Activated T-cell treated with anti-CD3 and anti-CD28 coated beads for 1 hour (primary cell): ENCODE results near the gene KTN1.

Experiments
- DNase-seq: peaks from one replicate; pipeline ENCODE4 v3.0.0-alpha.2; 2020; ENCODE audit warnings: low read depth

The KTN1 gene

DNA sequence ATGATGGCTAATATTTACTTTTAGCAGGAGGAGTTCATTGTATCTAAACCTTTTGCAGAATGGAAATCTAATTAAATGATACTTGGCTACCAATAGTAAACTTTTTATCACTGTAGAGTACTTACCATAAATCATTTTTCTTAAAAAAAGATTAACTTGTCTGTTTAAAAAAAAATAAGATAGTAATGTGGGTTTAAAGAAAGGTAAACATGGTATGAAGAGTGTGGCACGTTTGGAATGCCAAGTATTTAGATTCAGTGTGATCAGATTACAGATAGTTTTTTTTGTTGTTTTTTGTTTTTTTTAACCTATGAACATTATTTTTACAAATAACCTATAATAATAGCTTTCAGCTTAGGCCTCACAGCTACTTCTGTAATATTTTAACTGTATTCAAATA is 25.8 kb downstream of the KTN1 start:
- DNase-seq = no peak

DNA sequence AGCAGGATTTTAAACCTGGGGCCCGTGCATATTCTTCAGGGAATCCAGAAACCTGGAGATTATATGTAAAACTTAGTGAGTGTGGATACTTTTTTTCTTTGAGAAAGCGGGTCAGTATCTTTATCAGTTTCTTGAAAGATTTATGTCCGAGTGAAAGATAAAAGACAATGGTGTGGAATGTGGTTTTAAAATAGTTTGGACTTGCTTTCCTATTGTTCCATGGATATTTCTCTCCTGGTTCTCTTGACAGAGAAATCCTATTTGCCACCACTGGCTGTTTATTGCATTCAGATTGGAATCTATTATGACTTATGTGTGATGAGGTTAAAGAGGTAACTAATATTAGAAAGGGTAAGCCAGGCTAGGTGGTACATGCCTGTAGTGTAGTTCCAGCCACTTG is 27.4 kb downstream of the KTN1 start:
- no peak for DNase-seq

DNA sequence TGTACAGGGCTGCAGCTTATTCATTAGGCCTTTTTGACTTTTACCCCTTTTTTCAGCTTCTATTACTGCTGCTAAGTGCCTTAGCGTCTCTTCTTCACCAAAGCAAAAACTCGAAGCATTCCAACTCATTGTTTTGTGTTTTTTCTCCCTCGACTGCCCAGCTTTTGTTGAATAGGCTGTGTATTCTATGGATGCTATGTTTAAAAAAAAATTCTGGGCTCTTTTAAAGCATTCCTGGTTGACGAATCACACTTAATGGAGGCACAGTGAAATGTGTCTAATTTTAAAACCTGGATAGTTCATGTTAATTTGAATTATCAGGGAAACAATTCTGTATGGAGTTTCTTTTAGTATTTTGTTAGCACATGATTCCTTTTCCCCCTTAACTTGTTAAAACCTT is 29.7 kb downstream of the KTN1 start:
- no peak for DNase-seq

DNA sequence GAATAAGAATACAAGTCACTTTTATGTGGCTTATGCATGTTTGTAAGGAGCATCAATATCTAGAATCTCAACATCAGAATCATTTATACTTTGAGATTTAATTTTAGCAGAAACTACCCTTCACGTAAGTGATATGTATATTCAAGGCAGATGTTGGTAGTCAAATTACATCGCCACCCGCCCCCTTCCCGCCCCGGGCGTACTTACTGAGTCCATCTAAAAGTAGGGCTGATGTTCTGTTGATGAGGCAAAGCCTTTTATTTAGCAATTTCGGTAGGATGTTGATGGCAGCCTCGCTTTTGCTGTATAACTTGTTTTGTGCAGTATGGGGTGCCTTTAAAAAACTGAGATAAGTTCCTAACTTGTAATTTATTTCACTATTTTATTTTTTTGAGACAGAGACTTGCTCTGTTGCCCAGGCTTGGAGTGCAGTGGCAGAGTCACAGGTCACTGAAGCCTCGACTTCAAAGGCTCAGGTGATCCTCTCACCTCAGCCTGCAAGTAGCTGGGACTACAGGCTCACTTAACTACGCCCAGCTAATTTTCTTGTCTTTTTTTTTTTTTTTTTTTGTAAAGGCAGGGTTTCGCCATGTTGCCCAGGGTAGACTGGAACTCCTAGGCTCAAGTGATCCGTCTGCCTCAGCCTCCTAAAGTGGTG is 30.8 kb downstream of the KTN1 start:
- no peak for DNase-seq

DNA sequence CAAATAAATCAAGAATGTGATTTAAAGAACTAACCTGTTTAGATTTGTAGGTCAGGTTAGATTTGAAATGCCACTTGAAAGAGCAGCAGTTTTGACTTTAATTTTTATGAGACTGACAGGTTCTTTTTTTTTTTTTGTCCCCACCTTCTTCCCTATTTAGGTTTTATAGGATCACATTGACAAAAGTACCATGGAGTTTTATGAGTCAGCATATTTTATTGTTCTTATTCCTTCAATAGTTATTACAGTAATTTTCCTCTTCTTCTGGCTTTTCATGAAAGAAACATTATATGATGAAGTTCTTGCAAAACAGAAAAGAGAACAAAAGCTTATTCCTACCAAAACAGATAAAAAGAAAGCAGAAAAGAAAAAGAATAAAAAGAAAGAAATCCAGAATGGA is 31.9 kb downstream of the KTN1 start:
- DNase-seq = no peak

DNA sequence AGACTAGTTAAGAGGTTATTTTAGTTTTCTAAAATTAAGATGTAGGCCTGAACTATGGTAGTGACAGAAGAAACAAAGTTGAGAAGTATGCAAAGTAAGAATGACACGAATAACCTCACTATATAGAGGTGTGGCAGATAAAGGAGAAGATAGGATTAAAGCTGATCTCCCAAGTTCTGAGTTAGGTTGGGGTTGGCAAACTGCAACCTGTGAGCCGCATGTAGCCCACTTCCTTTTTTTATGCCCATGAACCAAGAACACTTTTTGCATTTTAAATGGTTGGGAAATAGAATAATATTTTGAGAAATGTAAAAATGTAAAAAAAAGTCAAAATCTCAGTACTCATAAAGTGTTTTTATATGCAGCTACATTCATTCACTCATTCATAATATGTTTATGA is 34.3 kb downstream of the KTN1 start:
- no peak for DNase-seq

DNA sequence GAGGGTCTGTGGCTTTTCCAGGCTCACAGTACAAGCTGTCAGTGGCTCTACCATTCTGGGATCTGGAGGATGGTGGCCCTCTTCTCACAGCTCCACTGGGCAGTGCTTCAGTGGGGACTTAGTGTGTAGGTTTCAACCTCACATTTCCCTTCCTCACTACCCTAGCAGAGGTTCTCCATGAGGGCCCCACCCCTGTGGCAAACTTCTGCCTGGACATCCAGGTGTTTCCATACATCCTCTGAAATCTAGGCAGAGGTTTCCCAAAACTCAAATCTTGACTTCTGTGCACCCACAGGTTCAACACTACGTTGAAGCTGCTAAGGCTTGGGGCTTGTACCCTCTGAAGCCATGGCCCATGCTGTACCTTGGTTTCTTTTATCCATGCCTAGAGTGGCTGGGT is 40.3 kb downstream of the KTN1 start:
- DNase-seq = no peak

DNA sequence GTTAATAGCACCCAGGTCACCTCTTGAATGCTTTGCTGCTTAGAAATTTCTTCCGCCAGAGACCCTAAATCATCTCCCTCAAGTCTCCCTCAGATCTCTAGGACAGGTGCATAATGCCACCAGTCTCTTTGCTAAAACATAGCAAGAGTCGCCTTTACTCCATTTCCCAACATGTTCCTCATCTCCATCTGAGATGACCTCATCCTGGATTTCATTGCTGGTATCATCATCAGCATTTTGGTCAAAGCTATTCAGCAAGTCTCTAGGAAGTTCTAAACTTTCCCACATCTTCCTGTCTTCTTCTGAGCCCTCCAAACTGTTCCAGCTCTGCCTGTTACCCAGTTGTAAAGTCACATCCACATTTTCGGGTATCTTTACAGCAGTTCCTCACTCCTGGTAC is 41.0 kb downstream of the KTN1 start:
- no peak for DNase-seq

DNA sequence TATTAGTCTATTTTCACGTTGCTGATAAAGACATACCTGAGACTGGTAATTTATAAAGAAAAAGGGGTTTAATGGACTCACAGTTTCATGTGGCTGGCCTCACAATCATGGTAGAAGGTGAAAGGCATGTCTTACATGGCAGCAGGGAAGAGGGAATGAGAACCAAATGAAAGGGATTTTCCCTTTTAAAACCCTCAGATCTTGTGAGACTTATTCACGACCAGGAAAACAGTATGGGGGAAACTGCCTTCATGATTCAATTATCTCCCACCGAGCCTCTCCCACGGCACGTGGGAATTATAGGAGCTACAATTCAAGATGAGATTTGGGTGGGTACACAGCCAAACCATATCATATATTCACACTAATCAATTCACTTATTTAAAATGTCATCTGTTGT is 41.4 kb downstream of the KTN1 start:
- no peak for DNase-seq

DNA sequence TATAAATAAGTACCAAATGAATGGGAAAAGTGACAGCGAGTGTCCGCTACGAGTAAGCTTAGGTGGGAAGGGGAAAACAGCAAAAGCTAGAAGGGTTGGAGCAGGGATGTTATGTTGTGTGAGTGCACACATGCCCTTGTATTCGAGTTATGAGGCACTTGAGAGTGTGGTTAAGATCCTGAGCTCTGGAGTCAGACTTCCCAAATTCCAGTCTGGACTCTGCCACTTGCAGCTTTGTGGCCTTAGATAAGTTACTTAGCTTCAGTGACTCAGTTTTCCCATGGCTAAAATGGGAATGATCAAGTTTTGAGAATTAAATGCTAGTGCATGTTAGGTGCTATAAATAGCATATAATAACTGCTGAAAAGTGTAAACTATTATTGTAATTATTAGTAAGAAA is 44.9 kb downstream of the KTN1 start:
- no peak for DNase-seq

DNA sequence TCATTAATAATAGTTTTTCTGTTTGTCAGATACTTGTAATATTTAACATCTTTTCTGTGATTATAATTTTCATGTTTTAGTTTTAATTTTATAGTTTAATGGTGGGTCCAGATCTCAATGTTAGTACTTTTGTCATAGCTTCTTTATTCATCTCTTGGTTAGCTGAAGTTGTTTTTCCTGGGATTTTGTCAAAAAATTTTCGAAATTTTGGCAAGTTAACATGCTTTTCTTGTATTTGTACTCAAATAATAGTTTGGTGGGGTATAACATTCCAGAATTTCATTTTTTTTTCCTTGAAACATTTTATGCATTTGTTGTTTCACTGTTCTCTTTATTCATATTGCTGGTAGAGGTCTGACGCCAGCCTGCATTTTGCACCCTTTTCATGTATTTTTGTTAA is 45.5 kb downstream of the KTN1 start:
- DNase-seq = no peak

DNA sequence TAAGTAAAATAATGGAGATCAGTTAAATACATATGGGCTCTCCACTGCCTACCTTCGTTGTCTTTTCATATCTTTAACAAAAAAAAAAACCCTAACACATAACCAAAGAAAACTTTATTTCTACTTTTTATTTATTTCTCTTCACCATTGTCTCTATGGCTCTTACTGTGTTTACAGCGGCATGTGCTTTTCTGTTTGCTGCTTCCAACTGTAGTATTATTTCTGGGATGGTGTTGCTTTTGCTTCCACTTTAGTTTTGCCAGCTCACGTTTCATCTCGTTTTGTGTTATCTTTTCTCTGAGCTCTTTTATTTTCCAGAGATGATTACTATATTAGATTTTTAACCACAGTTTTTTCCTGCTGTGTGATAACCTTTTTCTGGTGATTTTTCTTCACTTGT is 46.1 kb downstream of the KTN1 start:
- no peak for DNase-seq

DNA sequence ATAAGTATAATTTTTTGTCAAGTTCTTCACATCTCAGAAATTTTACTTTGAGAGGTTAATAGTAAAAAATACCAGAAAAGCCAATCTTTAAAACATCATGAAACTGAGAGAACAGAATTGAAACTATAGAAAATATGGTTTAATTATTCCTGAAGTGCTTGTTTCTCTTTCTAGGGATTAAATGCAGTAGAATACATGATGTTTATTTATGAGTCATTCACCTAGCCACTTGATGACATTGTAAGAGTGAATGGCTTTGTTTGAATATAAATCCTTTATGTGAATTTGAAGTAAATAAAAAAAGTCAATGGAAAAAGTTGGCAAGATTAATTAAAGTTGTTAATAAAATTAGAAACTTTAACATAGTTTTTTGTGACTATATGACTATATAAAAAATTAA is 48.4 kb downstream of the KTN1 start:
- DNase-seq = no peak

DNA sequence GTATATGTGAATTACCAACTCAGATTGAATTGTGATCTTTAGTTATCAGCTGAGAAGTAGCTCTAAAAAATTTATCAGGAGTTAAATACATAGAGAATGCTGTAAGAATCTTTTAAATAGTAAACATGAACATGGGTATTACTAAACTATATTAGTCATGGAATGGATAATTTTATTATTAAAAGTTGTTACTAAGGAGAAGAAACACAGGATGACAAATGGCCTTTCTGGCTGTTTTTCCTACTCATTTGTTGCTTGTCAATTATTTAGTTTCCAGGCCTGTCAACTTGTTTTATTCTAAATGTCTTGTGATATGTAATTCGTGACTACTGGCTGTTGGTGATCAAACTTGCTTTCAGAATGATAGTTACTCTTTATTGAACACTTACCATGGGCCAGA is 58.7 kb downstream of the KTN1 start:
- DNase-seq = no peak

DNA sequence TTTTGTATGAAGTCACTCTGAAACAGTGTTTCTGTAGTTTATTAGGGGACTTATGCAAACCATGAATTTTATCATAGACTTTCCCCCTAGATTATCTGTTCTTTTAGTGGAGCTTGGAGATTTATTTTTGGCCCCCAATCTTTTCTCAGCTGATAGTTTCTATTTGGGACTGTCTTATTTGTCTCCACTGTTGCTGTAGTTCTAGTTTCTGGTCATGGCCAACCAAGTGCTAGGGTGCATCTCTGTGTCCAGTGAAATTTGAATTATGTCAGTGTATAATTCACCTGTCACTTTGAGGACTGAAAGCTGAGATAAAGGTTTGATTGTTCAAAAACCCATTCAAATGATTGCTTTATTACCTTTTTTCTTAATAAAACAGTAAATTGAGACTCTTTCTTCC is 61.3 kb downstream of the KTN1 start:
- no peak for DNase-seq

DNA sequence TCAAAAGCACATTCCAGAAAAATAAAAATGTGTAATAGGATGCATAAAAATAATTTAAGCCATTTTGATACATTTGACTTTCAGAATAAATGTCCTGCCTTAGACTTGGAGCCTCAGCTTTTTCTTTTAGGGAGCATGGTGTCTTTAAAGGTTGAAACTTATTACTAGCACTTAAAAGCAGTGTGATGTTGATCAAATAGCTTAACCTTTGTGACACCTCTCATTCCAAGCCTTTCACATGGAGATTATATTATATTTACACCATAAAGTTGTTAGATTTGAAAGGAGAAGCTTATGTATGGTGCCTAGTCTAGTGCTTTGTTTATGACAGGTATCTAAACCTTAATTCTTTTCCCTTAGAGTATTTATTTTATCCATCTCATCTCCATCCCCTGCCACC is 61.9 kb downstream of the KTN1 start:
- no peak for DNase-seq

DNA sequence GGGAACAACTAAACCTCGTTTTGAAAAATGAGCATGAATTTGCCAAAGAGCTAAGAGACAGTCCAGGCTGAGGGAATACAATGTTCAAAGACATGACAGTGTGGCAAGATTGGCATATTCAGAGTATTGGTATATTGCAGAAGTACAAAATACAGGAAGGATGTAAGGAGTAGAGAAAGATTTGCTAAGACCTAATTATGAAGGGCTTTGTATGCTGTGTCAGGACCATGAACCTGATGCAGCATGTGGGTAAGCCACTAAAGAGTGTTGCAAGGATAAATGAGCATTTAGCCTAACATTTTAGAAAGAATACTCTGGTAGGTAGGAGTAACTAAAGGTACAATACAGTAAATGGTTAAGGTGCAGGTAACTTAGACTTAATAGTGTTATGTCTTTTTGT is 65.1 kb downstream of the KTN1 start:
- DNase-seq = no peak

DNA sequence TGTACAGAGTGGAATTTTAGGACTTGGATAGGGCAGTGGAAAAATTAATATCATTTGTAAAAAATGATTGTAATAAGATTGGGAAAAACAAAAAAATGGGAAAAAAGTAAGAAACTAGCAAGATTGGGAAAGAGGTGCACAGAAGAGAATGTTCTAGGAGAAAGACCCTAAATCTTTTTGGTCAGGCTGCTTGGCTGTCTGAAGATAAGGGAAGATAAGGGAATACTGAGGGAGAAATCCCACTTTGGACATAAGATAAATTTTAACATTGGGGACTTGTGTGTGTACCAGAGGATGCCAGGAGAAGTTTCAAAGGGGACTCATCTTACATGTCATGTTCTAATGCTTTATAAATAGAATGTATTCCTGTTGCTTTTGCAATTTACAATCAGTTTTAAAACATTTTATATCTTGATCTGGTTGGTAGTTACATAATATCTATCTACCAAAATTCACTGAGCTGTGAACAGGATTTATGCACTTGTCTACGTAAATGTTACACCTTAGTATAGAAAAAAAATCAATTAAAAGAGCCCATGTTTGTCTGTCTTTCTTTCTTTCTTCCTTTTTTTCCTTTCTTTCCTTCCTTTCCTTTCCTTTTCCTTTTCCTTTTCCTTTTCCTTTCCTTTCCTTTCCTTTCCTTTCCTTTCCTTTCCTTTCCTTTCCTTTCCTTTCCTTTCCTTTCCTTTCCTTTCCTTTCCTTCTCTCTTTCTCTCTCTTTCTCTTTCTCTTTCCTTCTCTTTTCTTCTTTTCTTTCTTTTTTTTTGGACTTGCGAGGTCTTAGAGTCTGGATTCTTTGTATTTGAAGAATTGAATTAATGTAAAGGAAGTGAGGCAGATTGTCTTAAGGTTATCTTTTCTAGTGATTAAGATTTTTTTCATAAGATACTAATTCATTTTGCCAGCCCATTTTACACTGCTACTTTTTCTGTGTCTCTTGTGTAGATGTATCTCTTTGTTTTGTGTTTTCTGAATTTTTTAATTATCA is 66.1 kb downstream of the KTN1 start:
- DNase-seq = no peak

DNA sequence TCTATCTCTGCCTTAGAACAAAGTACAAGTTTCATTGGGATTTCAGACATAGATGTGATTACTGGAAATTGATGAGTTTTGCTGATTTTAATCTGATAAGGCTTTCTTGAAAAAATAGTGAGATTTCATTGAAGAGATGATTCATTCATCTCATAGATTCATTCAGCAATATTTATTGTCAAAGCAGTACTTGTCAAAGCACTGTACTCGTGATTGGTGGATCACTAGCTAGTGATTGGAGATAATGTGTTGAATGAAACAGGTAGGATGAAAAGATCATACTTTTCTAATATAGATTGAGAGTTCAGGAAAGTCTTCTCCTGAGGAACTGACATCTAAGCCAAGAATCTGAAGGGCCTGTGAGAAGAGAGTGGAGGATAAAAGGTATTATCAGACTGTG is 71.0 kb downstream of the KTN1 start:
- DNase-seq = no peak

DNA sequence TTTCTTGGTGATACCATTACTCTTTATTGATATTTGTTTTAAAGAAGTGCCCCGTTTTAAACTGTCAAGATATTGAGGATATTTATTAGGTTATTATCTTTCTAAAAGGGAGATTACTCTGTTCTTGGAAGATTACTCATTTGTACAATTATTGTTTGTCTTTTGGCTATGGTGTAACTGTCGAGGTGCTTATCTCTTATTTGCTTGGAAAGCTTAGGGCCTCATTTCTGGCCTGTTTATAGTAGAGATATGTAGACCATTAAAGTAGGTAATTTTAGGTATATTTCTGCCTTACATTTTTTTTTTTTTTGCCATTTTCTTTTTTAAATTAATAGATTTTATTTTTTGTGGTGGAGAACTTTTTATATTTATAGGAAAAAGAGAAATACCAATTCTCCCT is 74.2 kb downstream of the KTN1 start:
- no peak for DNase-seq

DNA sequence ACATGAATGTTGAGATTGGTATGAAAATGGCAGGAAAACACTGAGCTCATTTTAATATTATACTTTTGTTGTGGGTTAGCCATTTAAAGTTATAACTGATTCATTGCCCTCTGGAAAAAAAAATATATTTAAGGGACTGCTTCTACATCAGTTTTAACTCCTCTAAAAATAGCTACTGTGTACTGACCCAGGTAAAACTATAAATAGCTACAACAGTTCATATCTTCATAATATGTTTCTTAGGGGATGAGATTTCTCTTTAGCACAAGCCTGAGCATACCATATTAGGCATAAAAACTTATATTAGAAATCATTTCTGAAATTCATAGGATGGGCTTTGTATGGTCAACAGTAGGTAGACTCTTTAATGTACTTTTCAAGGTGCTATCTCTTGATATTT is 81.0 kb downstream of the KTN1 start:
- DNase-seq = no peak

DNA sequence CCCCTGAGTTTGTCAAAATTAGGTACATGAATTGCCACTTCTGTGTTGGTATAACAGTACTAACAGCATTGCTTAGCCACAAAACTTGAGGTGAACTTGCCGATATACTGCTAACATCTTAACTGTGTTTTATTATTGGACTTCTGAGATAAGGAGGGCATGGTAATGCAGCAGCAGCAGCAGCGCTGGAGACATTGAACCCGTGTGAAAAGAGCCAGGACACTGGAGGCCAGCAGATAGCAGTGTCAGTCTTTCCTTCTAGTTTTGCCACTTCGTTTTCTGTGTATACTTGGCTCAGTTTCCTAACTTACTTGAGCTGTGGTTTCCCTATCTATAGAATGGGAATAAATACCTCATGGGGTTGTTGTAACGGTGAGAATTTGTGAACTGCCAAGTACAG is 82.7 kb downstream of the KTN1 start:
- DNase-seq = no peak

DNA sequence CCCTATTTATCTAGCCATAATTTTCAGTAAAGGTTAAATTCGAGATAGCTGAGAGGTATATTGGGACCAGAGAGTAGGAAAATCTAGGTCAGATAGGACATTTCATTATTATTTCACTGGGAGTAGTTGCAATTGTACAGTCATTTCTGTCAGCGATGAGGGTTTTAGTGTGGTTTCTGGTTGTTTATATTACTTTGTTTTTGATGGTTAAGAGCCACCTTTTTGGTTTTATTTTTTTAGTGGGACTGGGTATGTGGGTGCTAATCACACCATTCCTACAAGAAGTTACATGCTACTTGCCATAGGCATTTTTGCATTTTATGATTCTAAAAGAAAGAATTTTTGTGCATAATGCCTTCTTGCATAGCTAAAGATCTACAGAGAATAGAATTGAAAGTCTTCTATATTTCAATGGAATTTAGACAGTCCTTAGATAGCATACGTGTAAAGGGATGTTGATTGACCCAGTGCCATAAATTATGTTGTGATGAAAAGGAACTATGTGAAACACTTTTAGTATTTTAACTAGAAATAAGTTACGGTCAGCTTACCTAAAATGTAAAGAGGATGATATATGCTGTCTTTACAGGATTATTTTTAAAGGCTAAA is 85.2 kb downstream of the KTN1 start:
- no peak for DNase-seq
